Activated CD4-positive, alpha-beta memory T cell treated with anti-CD3 and anti-CD28 coated beads, Interleukin-2, amount 10 ng/mL, durations not matched to agents 7 days and 5 days (primary cell): ENCODE measurements around the gene GRAMD2A. TPM values are rescaled to one million over a fixed set of nuclear protein-coding genes. Genes with fewer than 3 reads are reported as not detected.

Source experiments
- CTCF ChIA-PET: fragments of 350-600 bp; sonication (Branson Sonifier 250); formaldehyde crosslinking; loops from one replicate; lab custom pipeline; 2021; ENCODE audit warnings: antibody characterized with exemption, inconsistent platforms; lab: Charles Lee
- POLR2A ChIA-PET: fragments of 350-600 bp; sonication (Branson Sonifier 250); formaldehyde crosslinking; loops from one replicate; lab custom pipeline; 2021; ENCODE audit warnings: antibody characterized with exemption; lab: Charles Lee
- DNase-seq: peaks from one replicate; pipeline ENCODE4 v3.0.0-alpha.2; 2020
- H3K27ac Mint-ChIP-seq: one replicate; pipeline ENCODE4 v1.8.0; 2021; ENCODE audit warnings: mild to moderate bottlenecking, mixed read lengths
- H3K27me3 Mint-ChIP-seq: one replicate; pipeline ENCODE4 v1.8.0; 2021; ENCODE audit warnings: mixed read lengths
- H3K36me3 Mint-ChIP-seq: one replicate; pipeline ENCODE4 v1.8.0; 2021; ENCODE audit warnings: low read depth, mixed read lengths
- H3K4me1 Mint-ChIP-seq: one replicate; pipeline ENCODE4 v1.8.0; 2021; ENCODE audit warnings: mixed read lengths
- H3K4me3 Mint-ChIP-seq: one replicate; pipeline ENCODE4 v1.8.0; 2021; ENCODE audit warnings: mild to moderate bottlenecking, mixed read lengths
- H3K9me3 Mint-ChIP-seq: one replicate; pipeline ENCODE4 v1.8.0; 2021; ENCODE audit warnings: mixed read lengths
- total RNA-seq, 2 experiments: library from RNA; stranded (reverse); gene quantifications; one replicate each; pipeline ENCODE4 v1.2.3, GENCODE V29; 2021

GRAMD2A gene
- total RNA-seq, 2 experiments from 2014 or later, result not detected

- Mint-ChIP-seq H3K4me1 (peaks cover 20% of the 10 kb centered on the region), H3K4me3 (no peak overlapping the region), H3K27ac (no peak overlapping the region), H3K36me3 (peaks cover 76% of the 10 kb centered on the region), H3K9me3 (no peaks in the 10 kb centered on the region), H3K27me3 (no peaks in the 10 kb centered on the region)
- ChIA-PET CTCF (interaction anchor here (1.7 to 2.3 kb wide), 2 partner anchors 11 to 16 kb away, joined by 7 to 11 read pairs; no protein-coding TSS in a partner anchor), POLR2A (interaction anchor here (1.6 to 3.7 kb wide), 2 partner anchors 11 to 21 kb away, joined by 5 to 21 read pairs; no protein-coding TSS in a partner anchor)
- DNase-seq, result no peak
Observed at GRCh38 chr15:72216079-72216478, 18.5 kb upstream of the GRAMD2A start.

GRCh38 chr15:72207558-72208085, 10.0 kb upstream of the GRAMD2A start:
- H3K27me3 Mint-ChIP-seq, result no peaks in the 10 kb centered on the region
- no peak for DNase-seq
- ChIA-PET CTCF (interaction anchor here (0.6 to 0.9 kb wide), 2 partner anchors 15 to 20 kb away, joined by 3 read pairs; no protein-coding TSS in a partner anchor), POLR2A (interaction anchor here (0.8 to 1.2 kb wide), 2 partner anchors 14 to 19 kb away, joined by 3 to 4 read pairs; no protein-coding TSS in a partner anchor)
- peaks cover 14% of the 10 kb centered on the region for H3K4me1 Mint-ChIP-seq
- no peaks in the 10 kb centered on the region for H3K9me3 Mint-ChIP-seq
- no peak overlapping the region for H3K27ac Mint-ChIP-seq
- peaks cover 91% of the 10 kb centered on the region for H3K36me3 Mint-ChIP-seq
- H3K4me3 Mint-ChIP-seq, result no peak overlapping the region

GRCh38 chr15:72206677-72207000, 9.1 kb upstream of the GRAMD2A start:
- no peaks in the 10 kb centered on the region for H3K9me3 Mint-ChIP-seq
- ChIA-PET POLR2A (interaction anchor here (0.8 kb wide), 1 partner anchor 20 kb away, joined by 3 read pairs; no protein-coding TSS in a partner anchor), CTCF (interaction anchor here (0.9 kb wide), 1 partner anchor 21 kb away, joined by 3 read pairs; no protein-coding TSS in a partner anchor)
- H3K27me3 Mint-ChIP-seq, result no peaks in the 10 kb centered on the region
- H3K27ac Mint-ChIP-seq, result no peak overlapping the region
- H3K4me3 Mint-ChIP-seq, result no peak overlapping the region
- peaks cover 14% of the 10 kb centered on the region for H3K4me1 Mint-ChIP-seq
- peaks cover 91% of the 10 kb centered on the region for H3K36me3 Mint-ChIP-seq
- DNase-seq, result no peak

- Mint-ChIP-seq H3K4me1 (peaks cover 14% of the 10 kb centered on the region), H3K27ac (no peak overlapping the region), H3K36me3 (peaks cover 87% of the 10 kb centered on the region), H3K27me3 (no peaks in the 10 kb centered on the region), H3K4me3 (no peak overlapping the region), H3K9me3 (no peaks in the 10 kb centered on the region)
- CTCF ChIA-PET, result interaction anchor here (0.9 kb wide), 1 partner anchor 21 kb away, joined by 3 read pairs; no protein-coding TSS in a partner anchor
- no peak for DNase-seq
- POLR2A ChIA-PET, result no interaction called here
Observed at GRCh38 chr15:72205896-72206676, 8.5 kb upstream of the GRAMD2A start.

GRCh38 chr15:72205273-72205672, 7.7 kb upstream of the GRAMD2A start:
- CTCF ChIA-PET, result no interaction called here

GRCh38 chr15:72203507-72203837, 5.9 kb upstream of the GRAMD2A start:
- no peaks in the 10 kb centered on the region for H3K27me3 Mint-ChIP-seq
- POLR2A ChIA-PET, result interaction anchor here (0.9 to 1.9 kb wide), 2 partner anchors 23 to 28 kb away, joined by 3 to 5 read pairs; no protein-coding TSS in a partner anchor
- no peak overlapping the region for H3K4me3 Mint-ChIP-seq
- H3K36me3 Mint-ChIP-seq, result peaks cover 94% of the 10 kb centered on the region
- no peaks in the 10 kb centered on the region for H3K9me3 Mint-ChIP-seq
- H3K4me1 Mint-ChIP-seq, result peaks cover 18% of the 10 kb centered on the region
- CTCF ChIA-PET, result no interaction called here
- no peak for DNase-seq
- H3K27ac Mint-ChIP-seq, result peak overlapping the region; percentile 51

More at GRCh38 chr15:72205273-72205672, 7.7 kb upstream of the GRAMD2A start:
- POLR2A ChIA-PET, result no interaction called here
- no peaks in the 10 kb centered on the region for H3K27me3 Mint-ChIP-seq
- no peak overlapping the region for H3K27ac Mint-ChIP-seq
- H3K4me1 Mint-ChIP-seq, result peaks cover 16% of the 10 kb centered on the region
- H3K36me3 Mint-ChIP-seq, result peaks cover 89% of the 10 kb centered on the region
- no peak overlapping the region for H3K4me3 Mint-ChIP-seq
- H3K9me3 Mint-ChIP-seq, result no peaks in the 10 kb centered on the region
- DNase-seq, result no peak

- POLR2A ChIA-PET, result interaction anchor here (0.9 to 1.9 kb wide), 2 partner anchors 24 to 29 kb away, joined by 3 to 5 read pairs; no protein-coding TSS in a partner anchor
- H3K36me3 Mint-ChIP-seq, result peaks cover 94% of the 10 kb centered on the region
Observed at GRCh38 chr15:72202801-72203506, 5.4 kb upstream of the GRAMD2A start.

GRCh38 chr15:72202302-72202701, 4.7 kb upstream of the GRAMD2A start:
- POLR2A ChIA-PET, result interaction anchor here (1.2 to 1.9 kb wide), 2 partner anchors 24 to 30 kb away, joined by 3 to 5 read pairs; no protein-coding TSS in a partner anchor
- H3K4me1 Mint-ChIP-seq, result peaks cover 24% of the 10 kb centered on the region

More at GRCh38 chr15:72202801-72203506, 5.4 kb upstream of the GRAMD2A start:
- CTCF ChIA-PET, result no interaction called here
- DNase-seq, result no peak
- Mint-ChIP-seq H3K4me1 (peaks cover 22% of the 10 kb centered on the region), H3K4me3 (no peak overlapping the region), H3K9me3 (no peaks in the 10 kb centered on the region), H3K27me3 (peaks cover 2% of the 10 kb centered on the region), H3K27ac (peak overlapping the region; percentile 61)

GRCh38 chr15:72201391-72201921, 3.9 kb upstream of the GRAMD2A start:
- no peak for DNase-seq
- Mint-ChIP-seq H3K4me3 (no peak overlapping the region), H3K27me3 (peaks cover 9% of the 10 kb centered on the region), H3K9me3 (no peaks in the 10 kb centered on the region), H3K4me1 (peaks cover 24% of the 10 kb centered on the region), H3K27ac (no peak overlapping the region), H3K36me3 (peaks cover 82% of the 10 kb centered on the region)
- ChIA-PET POLR2A (interaction anchor here (0.9 to 5.6 kb wide), 4 partner anchors 20 to 31 kb away, joined by 3 to 61 read pairs (median 4); partner anchors contain the start of gene PKM), CTCF (interaction anchor here (5.2 kb wide), 1 partner anchor 27 kb away, joined by 28 read pairs; no protein-coding TSS in a partner anchor)

More at GRCh38 chr15:72202302-72202701, 4.7 kb upstream of the GRAMD2A start:
- Mint-ChIP-seq H3K9me3 (no peaks in the 10 kb centered on the region), H3K36me3 (peaks cover 90% of the 10 kb centered on the region), H3K27ac (no peak overlapping the region), H3K27me3 (peaks cover 5% of the 10 kb centered on the region), H3K4me3 (no peak overlapping the region)
- CTCF ChIA-PET, result interaction anchor here (0.6 kb wide), 1 partner anchor 169 kb away, joined by 3 read pairs; no protein-coding TSS in a partner anchor
- DNase-seq, result no peak

- peak overlapping the region; percentile 14 for H3K27ac Mint-ChIP-seq
- peaks cover 24% of the 10 kb centered on the region for H3K4me1 Mint-ChIP-seq
- no peaks in the 10 kb centered on the region for H3K9me3 Mint-ChIP-seq
- POLR2A ChIA-PET, result interaction anchor here (0.6 to 5.6 kb wide), 4 partner anchors 14 to 31 kb away, joined by 3 to 61 read pairs (median 4); partner anchors contain the start of gene PKM
- no peak overlapping the region for H3K4me3 Mint-ChIP-seq
- peaks cover 73% of the 10 kb centered on the region for H3K36me3 Mint-ChIP-seq
- no peak for DNase-seq
- CTCF ChIA-PET, result interaction anchor here (0.7 to 5.2 kb wide), 13 partner anchors 16 to 399 kb away, joined by 3 to 28 read pairs (median 3); partner anchors contain the start of genes MYO9A and SENP8
- peaks cover 16% of the 10 kb centered on the region for H3K27me3 Mint-ChIP-seq
Observed at GRCh38 chr15:72200395-72201237, 3.0 kb upstream of the GRAMD2A start.

- DNase-seq, result peak; percentile 78
- H3K9me3 Mint-ChIP-seq, result no peaks in the 10 kb centered on the region
- POLR2A ChIA-PET, result interaction anchor here (1.1 to 5.6 kb wide), 3 partner anchors 11 to 73 kb away, joined by 3 to 61 read pairs (median 4); partner anchors contain the start of gene PKM
- H3K4me1 Mint-ChIP-seq, result peaks cover 23% of the 10 kb centered on the region
- peaks cover 65% of the 10 kb centered on the region for H3K36me3 Mint-ChIP-seq
- CTCF ChIA-PET, result interaction anchor here (0.6 to 5.2 kb wide), 14 partner anchors 17 to 400 kb away, joined by 3 to 28 read pairs (median 3); partner anchors contain the start of genes MYO9A and SENP8
- no peak overlapping the region for H3K4me3 Mint-ChIP-seq
- no peak overlapping the region for H3K27ac Mint-ChIP-seq
- peaks cover 16% of the 10 kb centered on the region for H3K27me3 Mint-ChIP-seq
Observed at GRCh38 chr15:72199721-72200212, 2.2 kb upstream of the GRAMD2A start.
